Cardiac septum (tissue), 1 donor: ENCODE results near the gene DMAP1. TPM values are rescaled to one million over a fixed set of nuclear protein-coding genes. Genes with fewer than 3 reads are reported as not detected.

Experiments
- DNase-seq: peaks from one replicate; pipeline ENCODE4 v3.0.0-alpha.2; 2020; ENCODE audit warnings: low spot score
- intact Hi-C: fragments of 100-400 bp; cut with DNase I; formaldehyde crosslinking; loops from one replicate; pipeline ENCODE4 v1.14.0; 2022
- total RNA-seq: library from RNA; stranded (reverse); fragmentation: NEBNext Ultra II Directional; extraction: Animal tissue kit (Norgen Biotek cat#: 25700); gene quantifications from one replicate; pipeline ENCODE4 v1.2.1, GENCODE V29; 2021
- donor health status: DM: no; HTN: no; CAD: no.

The DMAP1 gene
- total RNA-seq, 1 donor from 2014 or later = 27.7 TPM

DNA sequence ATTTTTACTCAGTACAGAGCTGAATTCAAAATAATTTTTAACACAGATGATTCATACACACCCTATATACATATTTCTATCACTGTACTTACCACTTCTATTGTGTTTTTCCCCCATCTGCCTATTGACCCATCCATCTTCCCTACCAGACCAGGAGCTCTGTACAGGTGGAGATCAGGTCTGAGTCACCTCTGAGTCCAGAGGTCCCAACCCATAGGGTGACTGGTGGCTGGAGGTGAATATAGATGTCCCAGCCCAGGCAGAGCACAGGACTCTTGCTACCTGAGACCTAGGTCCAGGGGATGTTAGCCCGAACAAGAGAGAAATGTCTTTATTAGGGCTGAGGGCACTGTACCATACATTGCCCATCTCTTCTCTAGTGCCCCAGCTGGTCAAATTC is 54.8 kb downstream of the DMAP1 start:
- no peak for DNase-seq
- intact Hi-C loops = no loop called here

Other genes starting within 250 kb of the DMAP1 start
- 15.5 TPM for gene DPH2, start 243.5 kb upstream of the DMAP1 start, total RNA-seq
- gene ATP6V0B, start 238.5 kb upstream of the DMAP1 start, total RNA-seq = 81.6 TPM
- 44.3 TPM for gene B4GALT2, start 234.3 kb upstream of the DMAP1 start, total RNA-seq
- gene CCDC24, start 221.9 kb upstream of the DMAP1 start, total RNA-seq = 1.9 TPM
- 1.8 TPM for gene SLC6A9, start 182.0 kb upstream of the DMAP1 start, total RNA-seq
- gene KLF17, start 94.7 kb upstream of the DMAP1 start, total RNA-seq = not detected
- gene KLF18, start 71.8 kb upstream of the DMAP1 start, total RNA-seq = not detected
- gene ERI3, start 141.8 kb downstream of the DMAP1 start, total RNA-seq = 45.0 TPM
- 45.6 TPM for gene RNF220, start 191.8 kb downstream of the DMAP1 start, total RNA-seq